A549 (cell line): ENCODE results near the gene CDC42BPB.

Source experiments
- MAFK ChIP-seq: fragments of 450-650 bp; IDR thresholded peaks from 2 replicates; pipeline ENCODE4 v1.6.1; 2014; ENCODE audit not compliant: partially characterized antibody
- RNF2 ChIP-seq: fragments of 200-600 bp; sonication (generic); IDR thresholded peaks from 2 replicates; pipeline ENCODE4 v1.6.1; 2016; ENCODE audit warnings: low read depth, mild to moderate bottlenecking, antibody characterized with exemption, moderate library complexity, borderline replicate concordance
- TF ChIP-seq, protein P1 (sequence below): fragments of >200 bp; sonication (Bioruptor Twin); formaldehyde crosslinking; IDR thresholded peaks from 3 replicates; pipeline ENCODE4 v1.5.1; 2016
- TF ChIP-seq, protein P2 (sequence below): fragments of 250-450 bp; sonication (Bioruptor Pico); IDR thresholded peaks from 2 replicates; pipeline ENCODE4 v1.5.0; 2021; ENCODE audit warnings: mild to moderate bottlenecking, moderate library complexity, borderline replicate concordance
- TF ChIP-seq, protein P3 (sequence below): fragments of 150-350 bp; IDR thresholded peaks from 2 replicates; pipeline ENCODE4 v1.6.1; 2014; ENCODE audit warnings: low read depth, mild to moderate bottlenecking, low read length

DNA sequence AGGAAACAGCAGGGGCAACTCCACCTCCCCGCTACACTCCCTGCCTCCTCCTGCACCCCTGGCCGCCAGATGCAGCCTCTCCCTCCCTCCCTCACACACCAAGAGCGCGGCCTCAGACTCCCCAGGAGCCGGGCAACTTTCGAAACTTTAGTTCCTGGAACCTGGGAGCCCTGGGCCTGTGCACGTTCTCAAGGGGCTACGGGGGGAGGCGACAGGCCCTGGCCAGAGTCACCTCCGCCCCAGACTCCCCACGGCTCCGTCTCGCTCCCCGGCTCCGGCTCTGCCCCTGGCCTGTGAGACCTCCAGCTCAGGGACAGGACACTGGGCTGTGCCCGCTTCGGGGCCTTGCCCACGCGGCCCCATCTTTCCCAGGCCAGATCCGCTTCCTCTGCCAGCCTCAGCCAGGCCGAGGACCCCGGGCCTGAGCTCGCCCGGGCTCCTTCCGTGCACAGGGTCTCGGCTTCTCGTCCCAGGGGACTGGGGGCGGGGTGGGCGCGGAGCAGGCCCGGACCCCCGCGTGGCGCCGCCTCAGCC lies 129.4 kb downstream of the CDC42BPB start:
- TF ChIP-seq, protein P1, sequence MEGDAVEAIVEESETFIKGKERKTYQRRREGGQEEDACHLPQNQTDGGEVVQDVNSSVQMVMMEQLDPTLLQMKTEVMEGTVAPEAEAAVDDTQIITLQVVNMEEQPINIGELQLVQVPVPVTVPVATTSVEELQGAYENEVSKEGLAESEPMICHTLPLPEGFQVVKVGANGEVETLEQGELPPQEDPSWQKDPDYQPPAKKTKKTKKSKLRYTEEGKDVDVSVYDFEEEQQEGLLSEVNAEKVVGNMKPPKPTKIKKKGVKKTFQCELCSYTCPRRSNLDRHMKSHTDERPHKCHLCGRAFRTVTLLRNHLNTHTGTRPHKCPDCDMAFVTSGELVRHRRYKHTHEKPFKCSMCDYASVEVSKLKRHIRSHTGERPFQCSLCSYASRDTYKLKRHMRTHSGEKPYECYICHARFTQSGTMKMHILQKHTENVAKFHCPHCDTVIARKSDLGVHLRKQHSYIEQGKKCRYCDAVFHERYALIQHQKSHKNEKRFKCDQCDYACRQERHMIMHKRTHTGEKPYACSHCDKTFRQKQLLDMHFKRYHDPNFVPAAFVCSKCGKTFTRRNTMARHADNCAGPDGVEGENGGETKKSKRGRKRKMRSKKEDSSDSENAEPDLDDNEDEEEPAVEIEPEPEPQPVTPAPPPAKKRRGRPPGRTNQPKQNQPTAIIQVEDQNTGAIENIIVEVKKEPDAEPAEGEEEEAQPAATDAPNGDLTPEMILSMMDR = no peak
- TF ChIP-seq, protein P2, sequence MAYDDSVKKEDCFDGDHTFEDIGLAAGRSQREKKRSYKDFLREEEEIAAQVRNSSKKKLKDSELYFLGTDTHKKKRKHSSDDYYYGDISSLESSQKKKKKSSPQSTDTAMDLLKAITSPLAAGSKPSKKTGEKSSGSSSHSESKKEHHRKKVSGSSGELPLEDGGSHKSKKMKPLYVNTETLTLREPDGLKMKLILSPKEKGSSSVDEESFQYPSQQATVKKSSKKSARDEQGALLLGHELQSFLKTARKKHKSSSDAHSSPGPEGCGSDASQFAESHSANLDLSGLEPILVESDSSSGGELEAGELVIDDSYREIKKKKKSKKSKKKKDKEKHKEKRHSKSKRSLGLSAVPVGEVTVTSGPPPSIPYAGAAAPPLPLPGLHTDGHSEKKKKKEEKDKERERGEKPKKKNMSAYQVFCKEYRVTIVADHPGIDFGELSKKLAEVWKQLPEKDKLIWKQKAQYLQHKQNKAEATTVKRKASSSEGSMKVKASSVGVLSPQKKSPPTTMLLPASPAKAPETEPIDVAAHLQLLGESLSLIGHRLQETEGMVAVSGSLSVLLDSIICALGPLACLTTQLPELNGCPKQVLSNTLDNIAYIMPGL = no peak
- TF ChIP-seq, protein P3, sequence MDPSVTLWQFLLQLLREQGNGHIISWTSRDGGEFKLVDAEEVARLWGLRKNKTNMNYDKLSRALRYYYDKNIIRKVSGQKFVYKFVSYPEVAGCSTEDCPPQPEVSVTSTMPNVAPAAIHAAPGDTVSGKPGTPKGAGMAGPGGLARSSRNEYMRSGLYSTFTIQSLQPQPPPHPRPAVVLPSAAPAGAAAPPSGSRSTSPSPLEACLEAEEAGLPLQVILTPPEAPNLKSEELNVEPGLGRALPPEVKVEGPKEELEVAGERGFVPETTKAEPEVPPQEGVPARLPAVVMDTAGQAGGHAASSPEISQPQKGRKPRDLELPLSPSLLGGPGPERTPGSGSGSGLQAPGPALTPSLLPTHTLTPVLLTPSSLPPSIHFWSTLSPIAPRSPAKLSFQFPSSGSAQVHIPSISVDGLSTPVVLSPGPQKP = no peak
- TF ChIP-seq MAFK (no peak), RNF2 (no peak)
